ENCODE results near the gene FAR2.
A peak's percentile ranks its signal among the peaks of the same experiment; 100 is the strongest.

FAR2 gene

GRCh38 chr12:29198901-29199300 is 49.8 kb downstream of the FAR2 start:
- Histone ChIP-seq H3K79me1 (ENCODE audit: low read length) (no peaks in the 10 kb centered on the region), H3K18ac (ENCODE audit: low read length) (no peak overlapping the region), H3K27me3 (ENCODE audit: insufficient read depth, low read length, poor library complexity) (no peaks in the 10 kb centered on the region), H4K8ac (ENCODE audit: low read depth, low read length) (no peak overlapping the region), H2BK5ac (ENCODE audit: low read length) (no peak overlapping the region), H2BK120ac (ENCODE audit: low read depth, low read length) (no peak overlapping the region), H3K4me1 (ENCODE audit: control insufficient read depth, low read depth, low read length) (no peaks in the 10 kb centered on the region), H3K4me3 (ENCODE audit: low read length) (no peak overlapping the region), H3K23ac (ENCODE audit: low read length) (no peak overlapping the region), H3K9ac (ENCODE audit: low read length) (no peak overlapping the region), H3K36me3 (ENCODE audit: control insufficient read depth, insufficient read depth, low read length) (no peaks in the 10 kb centered on the region), H3K27ac (ENCODE audit: low read depth, low read length) (no peak overlapping the region), H2BK15ac (replicated peaks; ENCODE audit: low read depth) (no peak overlapping the region), H4K5ac (ENCODE audit: low read length) (no peak overlapping the region), H3K4ac (ENCODE audit: low read depth, low read length) (no peak overlapping the region), H2AK5ac (ENCODE audit: low read length) (no peak overlapping the region), H3K4me2 (ENCODE audit: low read length) (no peak overlapping the region), H3K79me2 (ENCODE audit: control insufficient read depth, insufficient read depth, low read length) (no peaks in the 10 kb centered on the region), H3K56ac (ENCODE audit: low read length) (no peak overlapping the region)
- DNase-seq, result no peak
- no CpG with 5 or more reads among the region's 1 CpG for WGBS (ENCODE audit: extremely low coverage, insufficient coverage, low lambda C conversion rate)

- no peak overlapping the region for H2BK15ac ChIP-seq (replicated peaks; ENCODE audit: low read depth)
- no peaks in the 10 kb centered on the region for H3K4me1 ChIP-seq (ENCODE audit: control insufficient read depth, low read depth, low read length)
- no peak overlapping the region for H3K9ac ChIP-seq (ENCODE audit: low read length)
- H3K79me1 ChIP-seq (ENCODE audit: low read length), result no peaks in the 10 kb centered on the region
- no peak overlapping the region for H2AK5ac ChIP-seq (ENCODE audit: low read length)
- H3K4me3 ChIP-seq (ENCODE audit: low read length), result no peak overlapping the region
- H3K18ac ChIP-seq (ENCODE audit: low read length), result no peak overlapping the region
- H3K4me2 ChIP-seq (ENCODE audit: low read length), result no peak overlapping the region
- WGBS (ENCODE audit: extremely low coverage, insufficient coverage, low lambda C conversion rate), result no CpG with 5 or more reads among the region's 5 CpGs
- DNase-seq, result no peak
- no peak overlapping the region for H4K5ac ChIP-seq (ENCODE audit: low read length)
- H3K27ac ChIP-seq (ENCODE audit: low read depth, low read length), result no peak overlapping the region
- no peaks in the 10 kb centered on the region for H3K79me2 ChIP-seq (ENCODE audit: control insufficient read depth, insufficient read depth, low read length)
- no peaks in the 10 kb centered on the region for H3K27me3 ChIP-seq (ENCODE audit: insufficient read depth, low read length, poor library complexity)
- H2BK120ac ChIP-seq (ENCODE audit: low read depth, low read length), result no peak overlapping the region
- no peak overlapping the region for H3K4ac ChIP-seq (ENCODE audit: low read depth, low read length)
- no peak overlapping the region for H3K56ac ChIP-seq (ENCODE audit: low read length)
- H2BK5ac ChIP-seq (ENCODE audit: low read length), result no peak overlapping the region
- H4K8ac ChIP-seq (ENCODE audit: low read depth, low read length), result no peak overlapping the region
- no peaks in the 10 kb centered on the region for H3K36me3 ChIP-seq (ENCODE audit: control insufficient read depth, insufficient read depth, low read length)
- H3K23ac ChIP-seq (ENCODE audit: low read length), result no peak overlapping the region
These were observed 51.5 kb downstream of the FAR2 start for GRCh38 chr12:29200586-29200985.

GRCh38 chr12:29201296-29201695 is 52.2 kb downstream of the FAR2 start:
- Histone ChIP-seq H2AK5ac (ENCODE audit: low read length) (no peak overlapping the region), H3K27ac (ENCODE audit: low read depth, low read length) (no peak overlapping the region), H3K27me3 (ENCODE audit: insufficient read depth, low read length, poor library complexity) (no peaks in the 10 kb centered on the region), H3K36me3 (ENCODE audit: control insufficient read depth, insufficient read depth, low read length) (no peaks in the 10 kb centered on the region), H3K9ac (ENCODE audit: low read length) (no peak overlapping the region), H2BK15ac (replicated peaks; ENCODE audit: low read depth) (no peak overlapping the region), H3K56ac (ENCODE audit: low read length) (no peak overlapping the region), H2BK5ac (ENCODE audit: low read length) (no peak overlapping the region), H2BK120ac (ENCODE audit: low read depth, low read length) (no peak overlapping the region), H3K4me2 (ENCODE audit: low read length) (no peak overlapping the region), H3K4me1 (ENCODE audit: control insufficient read depth, low read depth, low read length) (no peaks in the 10 kb centered on the region), H3K18ac (ENCODE audit: low read length) (no peak overlapping the region), H3K4ac (ENCODE audit: low read depth, low read length) (no peak overlapping the region), H3K79me2 (ENCODE audit: control insufficient read depth, insufficient read depth, low read length) (no peaks in the 10 kb centered on the region), H3K4me3 (ENCODE audit: low read length) (no peak overlapping the region), H4K8ac (ENCODE audit: low read depth, low read length) (no peak overlapping the region), H3K23ac (ENCODE audit: low read length) (no peak overlapping the region), H4K5ac (ENCODE audit: low read length) (no peak overlapping the region), H3K79me1 (ENCODE audit: low read length) (no peaks in the 10 kb centered on the region)
- no CpG with 5 or more reads among the region's 3 CpGs for WGBS (ENCODE audit: extremely low coverage, insufficient coverage, low lambda C conversion rate)
- no peak for DNase-seq

- H3K36me3 ChIP-seq (ENCODE audit: control insufficient read depth, insufficient read depth, low read length), result no peaks in the 10 kb centered on the region
- no peak for DNase-seq
- H3K4me1 ChIP-seq (ENCODE audit: control insufficient read depth, low read depth, low read length), result no peaks in the 10 kb centered on the region
- no peak overlapping the region for H2AK5ac ChIP-seq (ENCODE audit: low read length)
- no peak overlapping the region for H3K23ac ChIP-seq (ENCODE audit: low read length)
- no CpG with 5 or more reads among the region's 2 CpGs for WGBS (ENCODE audit: extremely low coverage, insufficient coverage, low lambda C conversion rate)
- H2BK120ac ChIP-seq (ENCODE audit: low read depth, low read length), result no peak overlapping the region
- H4K8ac ChIP-seq (ENCODE audit: low read depth, low read length), result no peak overlapping the region
- H3K4ac ChIP-seq (ENCODE audit: low read depth, low read length), result no peak overlapping the region
- no peak overlapping the region for H3K56ac ChIP-seq (ENCODE audit: low read length)
- no peak overlapping the region for H2BK15ac ChIP-seq (replicated peaks; ENCODE audit: low read depth)
- H4K5ac ChIP-seq (ENCODE audit: low read length), result no peak overlapping the region
- no peak overlapping the region for H3K4me2 ChIP-seq (ENCODE audit: low read length)
- H3K79me1 ChIP-seq (ENCODE audit: low read length), result no peaks in the 10 kb centered on the region
- H3K27me3 ChIP-seq (ENCODE audit: insufficient read depth, low read length, poor library complexity), result no peaks in the 10 kb centered on the region
- H3K4me3 ChIP-seq (ENCODE audit: low read length), result no peak overlapping the region
- no peak overlapping the region for H2BK5ac ChIP-seq (ENCODE audit: low read length)
- H3K27ac ChIP-seq (ENCODE audit: low read depth, low read length), result no peak overlapping the region
- no peak overlapping the region for H3K9ac ChIP-seq (ENCODE audit: low read length)
- no peak overlapping the region for H3K18ac ChIP-seq (ENCODE audit: low read length)
- no peaks in the 10 kb centered on the region for H3K79me2 ChIP-seq (ENCODE audit: control insufficient read depth, insufficient read depth, low read length)
These were observed 52.7 kb downstream of the FAR2 start for GRCh38 chr12:29201746-29202145.

GRCh38 chr12:29204521-29204920 is 55.4 kb downstream of the FAR2 start:
- no CpG with 5 or more reads among the region's 6 CpGs for WGBS (ENCODE audit: extremely low coverage, insufficient coverage, low lambda C conversion rate)
- H3K27me3 ChIP-seq (ENCODE audit: insufficient read depth, low read length, poor library complexity), result no peaks in the 10 kb centered on the region

GRCh38 chr12:29207120-29207519 is 58.0 kb downstream of the FAR2 start:
- no peak overlapping the region for H4K5ac ChIP-seq (ENCODE audit: low read length)
- no peaks in the 10 kb centered on the region for H3K79me1 ChIP-seq (ENCODE audit: low read length)
- no peak overlapping the region for H3K4me2 ChIP-seq (ENCODE audit: low read length)
- no peak overlapping the region for H3K9ac ChIP-seq (ENCODE audit: low read length)
- H4K8ac ChIP-seq (ENCODE audit: low read depth, low read length), result no peak overlapping the region
- H2BK120ac ChIP-seq (ENCODE audit: low read depth, low read length), result no peak overlapping the region
- H2BK15ac ChIP-seq (replicated peaks; ENCODE audit: low read depth), result no peak overlapping the region
- no peaks in the 10 kb centered on the region for H3K27me3 ChIP-seq (ENCODE audit: insufficient read depth, low read length, poor library complexity)
- H3K79me2 ChIP-seq (ENCODE audit: control insufficient read depth, insufficient read depth, low read length), result no peaks in the 10 kb centered on the region
- H3K18ac ChIP-seq (ENCODE audit: low read length), result no peak overlapping the region
- no peak overlapping the region for H2BK5ac ChIP-seq (ENCODE audit: low read length)
- no peak overlapping the region for H2AK5ac ChIP-seq (ENCODE audit: low read length)
- H3K56ac ChIP-seq (ENCODE audit: low read length), result peak overlapping the region; percentile 18
- no peak overlapping the region for H3K4ac ChIP-seq (ENCODE audit: low read depth, low read length)
- H3K4me1 ChIP-seq (ENCODE audit: control insufficient read depth, low read depth, low read length), result no peaks in the 10 kb centered on the region
- DNase-seq, result peak; percentile 45
- no peak overlapping the region for H3K4me3 ChIP-seq (ENCODE audit: low read length)
- H3K27ac ChIP-seq (ENCODE audit: low read depth, low read length), result no peak overlapping the region
- H3K36me3 ChIP-seq (ENCODE audit: control insufficient read depth, insufficient read depth, low read length), result no peaks in the 10 kb centered on the region
- WGBS (ENCODE audit: extremely low coverage, insufficient coverage, low lambda C conversion rate), result no CpG with 5 or more reads among the region's 5 CpGs
- H3K23ac ChIP-seq (ENCODE audit: low read length), result no peak overlapping the region

More at GRCh38 chr12:29204521-29204920, 55.4 kb downstream of the FAR2 start:
- Histone ChIP-seq H2BK15ac (replicated peaks; ENCODE audit: low read depth) (no peak overlapping the region), H3K79me2 (ENCODE audit: control insufficient read depth, insufficient read depth, low read length) (no peaks in the 10 kb centered on the region), H2BK120ac (ENCODE audit: low read depth, low read length) (no peak overlapping the region), H2AK5ac (ENCODE audit: low read length) (no peak overlapping the region), H3K4me1 (ENCODE audit: control insufficient read depth, low read depth, low read length) (no peaks in the 10 kb centered on the region), H3K27ac (ENCODE audit: low read depth, low read length) (no peak overlapping the region), H3K4me2 (ENCODE audit: low read length) (no peak overlapping the region), H3K79me1 (ENCODE audit: low read length) (no peaks in the 10 kb centered on the region), H4K5ac (ENCODE audit: low read length) (no peak overlapping the region), H3K56ac (ENCODE audit: low read length) (no peak overlapping the region), H3K18ac (ENCODE audit: low read length) (no peak overlapping the region), H2BK5ac (ENCODE audit: low read length) (no peak overlapping the region), H3K36me3 (ENCODE audit: control insufficient read depth, insufficient read depth, low read length) (no peaks in the 10 kb centered on the region), H3K4me3 (ENCODE audit: low read length) (no peak overlapping the region), H4K8ac (ENCODE audit: low read depth, low read length) (no peak overlapping the region), H3K23ac (ENCODE audit: low read length) (no peak overlapping the region), H3K9ac (ENCODE audit: low read length) (no peak overlapping the region), H3K4ac (ENCODE audit: low read depth, low read length) (no peak overlapping the region)
- no peak for DNase-seq
